T-helper 2 cell treated with Interferon-gamma antibody and Interleukin-4, amounts not matched to agents 100 ng/mL and 5 ng/mL, for 36 hours (primary cell): ENCODE data around the gene GRM7. TPM values are rescaled to one million over a fixed set of nuclear protein-coding genes. Genes with fewer than 3 reads are reported as not detected.

Experiments used
- intact Hi-C: fragments of 100-400 bp; cut with micrococcal nuclease; formaldehyde crosslinking; loops from one replicate; pipeline ENCODE4 v1.15.1; 2023
- total RNA-seq: library from RNA; stranded (reverse); gene quantifications from 2 replicates; pipeline ENCODE4 v1.2.3, GENCODE V29; 2022

GRM7 gene
- total RNA-seq, 1 donor from 2014 or later = not detected

- intact Hi-C loops = no loop called here
Observed at GRCh38 chr3:6965881-6966280, 105.0 kb downstream of the GRM7 start.

DNA sequence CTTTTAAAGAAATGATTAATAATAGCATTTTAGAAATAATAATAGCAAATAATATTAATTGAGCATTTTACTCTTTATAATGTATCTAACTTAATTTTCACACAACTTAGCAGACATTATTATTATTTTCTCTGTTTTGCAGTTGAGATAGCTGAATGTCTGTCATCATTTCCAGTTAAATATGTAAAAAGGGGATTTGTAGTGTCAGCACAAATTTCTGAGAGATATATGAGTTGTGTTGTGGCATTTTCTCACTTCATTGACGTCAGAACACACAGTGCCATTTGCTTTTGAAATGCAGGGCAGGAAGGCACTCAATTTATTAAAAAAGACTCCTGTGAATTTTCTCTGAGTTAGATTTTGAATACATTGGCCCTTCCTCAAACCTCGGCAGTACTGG, 111.0 kb downstream of the GRM7 start:
- intact Hi-C loops = no loop called here

DNA sequence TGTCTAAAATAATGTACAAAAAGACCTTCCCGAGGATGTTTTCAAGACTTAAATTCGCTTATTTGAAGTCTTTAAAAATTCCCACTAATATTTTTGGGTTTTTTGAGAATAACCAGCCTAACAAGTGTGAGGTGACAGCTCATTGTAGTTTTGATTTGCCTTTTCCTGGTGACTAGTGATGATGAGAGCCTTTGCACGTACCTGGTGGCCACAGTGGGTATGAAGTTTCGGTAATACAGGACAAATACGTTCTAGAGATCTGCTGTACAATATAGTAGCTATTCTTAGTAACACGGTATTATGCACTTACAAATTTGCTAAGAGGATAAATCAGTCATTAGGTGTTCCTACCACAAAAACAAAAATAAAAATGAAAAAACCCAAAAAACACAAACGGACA, 124.9 kb downstream of the GRM7 start:
- intact Hi-C loops = no loop called here

DNA sequence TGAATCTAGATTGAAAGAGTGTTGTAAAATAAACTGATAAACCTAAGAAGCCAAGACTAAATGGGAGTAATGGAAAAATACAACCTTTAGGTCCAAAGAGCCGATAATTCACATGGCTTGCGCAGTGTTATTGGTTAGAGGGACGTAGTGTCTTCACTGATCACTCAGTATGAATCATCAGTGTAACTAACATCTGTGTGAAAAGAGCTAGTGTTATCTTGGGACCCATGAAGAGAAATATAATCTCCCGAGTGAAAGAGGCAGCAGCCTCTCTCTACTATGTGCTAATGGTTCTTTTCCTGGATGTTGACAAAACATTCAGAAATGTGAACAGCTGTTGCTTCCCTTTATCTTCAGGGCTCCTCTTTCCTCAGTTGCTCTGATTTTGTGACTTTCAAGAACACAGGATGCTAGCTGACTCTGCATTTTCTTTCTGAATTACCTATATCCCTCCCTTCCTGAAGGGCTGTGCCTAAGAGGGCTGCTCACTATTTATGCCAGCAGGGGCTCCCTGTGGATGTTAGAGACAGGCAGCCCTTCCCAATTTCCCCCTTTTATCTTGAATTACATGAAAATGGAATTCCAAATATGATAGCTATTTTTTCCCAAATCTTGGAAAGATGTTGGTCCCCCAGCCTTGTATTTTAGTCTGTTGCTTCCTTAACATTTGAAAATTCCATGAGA, 128.8 kb downstream of the GRM7 start:
- intact Hi-C loops = no loop called here

GRCh38 chr3:6994081-6994668, 133.3 kb downstream of the GRM7 start:
- intact Hi-C loops = no loop called here

GRCh38 chr3:7000501-7000900, 139.6 kb downstream of the GRM7 start:
- intact Hi-C loops = no loop called here

DNA sequence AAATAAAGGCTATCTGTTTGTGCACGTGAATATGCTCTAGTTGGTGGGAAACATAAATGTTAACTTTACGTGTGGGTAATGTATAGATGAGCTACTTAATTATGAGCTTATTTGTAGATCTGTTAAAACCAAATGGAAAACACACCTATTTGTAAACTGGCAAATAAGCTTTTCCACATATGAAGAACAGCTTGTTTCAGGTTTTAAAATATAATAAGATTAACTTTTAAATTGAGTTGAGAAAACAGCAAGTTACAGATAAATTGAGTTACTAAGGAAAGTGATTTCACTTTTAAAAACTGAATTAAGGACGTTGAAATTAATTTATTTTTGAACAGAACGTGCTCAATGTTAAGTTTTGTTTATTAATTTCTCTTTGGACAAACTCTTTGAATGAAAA, 140.5 kb downstream of the GRM7 start:
- intact Hi-C loops = no loop called here

- intact Hi-C loops = no loop called here
Observed at GRCh38 chr3:7015683-7016440, 154.9 kb downstream of the GRM7 start.

DNA sequence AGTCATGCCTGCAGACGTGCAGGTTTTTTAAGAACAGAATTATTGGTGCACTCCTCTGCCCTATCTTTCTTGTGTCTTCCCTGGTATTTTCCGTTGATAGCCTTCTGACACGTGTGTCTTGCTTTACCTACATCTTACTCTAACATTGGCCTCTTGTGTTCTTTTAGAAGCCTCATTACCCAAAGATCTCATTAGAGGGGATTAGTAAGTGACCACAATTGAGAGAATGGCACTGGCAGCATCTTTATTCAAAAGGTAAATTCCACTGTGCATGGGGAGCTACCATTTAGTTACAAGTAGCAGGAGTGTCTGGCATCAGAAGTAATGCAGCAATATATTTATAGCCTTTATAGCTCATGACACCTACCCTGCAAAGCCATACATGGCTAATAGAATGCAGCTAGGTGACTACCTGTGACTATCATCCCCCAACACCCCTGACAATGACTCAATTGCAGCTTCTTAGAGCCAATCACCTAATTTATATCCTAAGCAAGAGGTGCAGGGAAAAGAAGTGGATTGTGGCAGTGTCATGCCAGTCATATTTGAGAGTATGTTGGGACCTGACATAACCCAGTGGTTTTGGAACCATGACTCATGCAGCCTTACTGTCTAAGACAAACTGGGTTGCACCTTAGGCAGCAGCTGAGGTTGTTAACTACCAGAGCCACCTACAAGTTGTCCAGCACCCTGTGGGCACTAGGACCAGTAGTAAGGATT, 164.8 kb downstream of the GRM7 start:
- intact Hi-C loops = no loop called here

GRCh38 chr3:7029562-7029961, 168.6 kb downstream of the GRM7 start:
- intact Hi-C loops = no loop called here

DNA sequence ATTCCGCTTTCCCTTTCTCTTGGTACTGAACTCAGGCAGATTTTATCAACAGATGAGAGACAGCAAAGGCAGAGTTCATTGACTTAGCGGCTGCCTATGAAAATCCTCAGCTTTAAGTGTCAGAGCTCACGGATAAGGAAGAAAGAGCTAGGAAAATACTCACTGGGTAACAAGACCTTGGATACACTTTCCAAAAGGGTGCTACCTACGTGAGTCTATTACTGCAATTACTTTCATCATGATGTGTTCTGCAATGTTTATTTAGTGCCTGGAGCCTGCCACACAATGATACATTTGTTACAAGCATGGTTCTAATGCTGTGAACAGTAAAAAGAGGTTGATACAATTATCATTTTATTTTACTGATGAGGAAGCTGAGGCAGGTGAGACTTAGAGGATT, 177.5 kb downstream of the GRM7 start:
- intact Hi-C loops = no loop called here

- intact Hi-C loops = no loop called here
Observed at GRCh38 chr3:7062714-7063113, 201.8 kb downstream of the GRM7 start.

- intact Hi-C loops = no loop called here
Observed at GRCh38 chr3:7070461-7070860, 209.5 kb downstream of the GRM7 start.

- intact Hi-C loops = no loop called here
Observed at GRCh38 chr3:7074217-7074616, 213.3 kb downstream of the GRM7 start.

GRCh38 chr3:7075117-7075516, 214.2 kb downstream of the GRM7 start:
- intact Hi-C loops = no loop called here

GRCh38 chr3:7075901-7076300, 215.0 kb downstream of the GRM7 start:
- intact Hi-C loops = no loop called here

GRCh38 chr3:7082244-7082643, 221.3 kb downstream of the GRM7 start:
- intact Hi-C loops = no loop called here

DNA sequence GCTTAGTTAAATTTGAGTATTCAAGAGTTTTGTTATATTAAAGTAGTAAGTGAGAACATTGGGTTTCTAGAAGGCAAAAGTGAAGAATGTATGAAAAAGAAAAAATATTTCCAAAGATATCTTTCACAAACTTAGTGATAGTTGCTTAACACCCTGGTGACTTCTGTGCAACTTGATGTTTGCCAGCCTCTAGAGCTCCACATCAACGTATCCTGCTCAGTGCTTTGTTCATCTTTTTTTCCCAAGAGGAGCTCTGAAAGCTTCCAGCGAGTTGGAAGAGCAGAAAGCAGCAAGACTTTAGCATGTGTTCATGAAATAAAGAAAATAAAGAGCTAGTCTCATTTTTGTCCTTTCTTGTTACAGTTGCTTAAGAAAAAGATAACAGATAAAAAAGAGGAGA, 225.5 kb downstream of the GRM7 start:
- intact Hi-C loops = no loop called here

- intact Hi-C loops = no loop called here
Observed at GRCh38 chr3:7095116-7095515, 234.2 kb downstream of the GRM7 start.

- intact Hi-C loops = no loop called here
Observed at GRCh38 chr3:7100136-7100535, 239.2 kb downstream of the GRM7 start.

- intact Hi-C loops = no loop called here
Observed at GRCh38 chr3:7106635-7107034, 245.7 kb downstream of the GRM7 start.

GRCh38 chr3:7112523-7113056, 251.7 kb downstream of the GRM7 start:
- intact Hi-C loops = no loop called here
